NCI-H510A (cell line): ENCODE measurements around the gene FUT3.
"Not testable (repeated sequence)": the region's sequence is repeated elsewhere in the genome, so short reads cannot be mapped to it uniquely, and the experiment has no call there.

ENCODE experiments used
- DNase-seq: peaks from one replicate; lab custom pipeline; 2025; lab: John Stamatoyannopoulos, UW

Gene FUT3

DNA sequence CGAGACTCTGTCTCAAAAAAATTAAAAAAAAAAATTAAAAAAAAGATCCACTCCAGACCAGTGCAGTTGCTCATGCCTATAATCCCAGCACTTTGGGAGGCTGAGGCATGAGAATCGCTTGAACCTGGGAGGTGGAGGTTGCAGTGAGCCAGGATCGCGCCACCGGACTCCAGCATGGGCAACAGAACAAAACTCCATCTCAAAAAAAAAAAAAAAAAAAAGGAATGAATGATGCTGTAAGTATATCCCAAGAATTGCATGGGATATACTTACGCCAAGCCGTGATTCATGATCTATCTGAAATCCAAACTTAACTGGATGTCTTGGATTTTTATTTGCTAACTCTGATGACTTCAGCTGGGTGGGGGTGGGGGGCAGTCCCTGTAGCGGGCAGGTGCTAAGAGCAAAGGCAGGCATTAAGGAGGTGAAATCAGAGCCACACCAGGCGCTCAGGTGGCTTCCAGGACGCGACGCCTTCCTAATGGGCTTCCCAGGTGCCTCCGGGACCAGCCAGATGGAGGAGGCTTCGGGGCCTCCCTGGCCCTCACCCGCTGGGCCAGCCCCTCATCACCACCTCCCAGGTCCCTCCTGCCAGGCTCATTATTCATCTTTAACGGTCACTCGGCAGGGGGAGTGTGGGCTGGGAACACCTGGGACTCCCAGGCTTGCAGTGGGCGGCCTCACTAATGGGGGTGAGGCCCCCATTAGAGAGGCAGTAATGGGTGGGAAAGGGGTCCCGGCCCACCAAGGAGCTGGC, 30.5 kb upstream of the FUT3 start:
- peak; percentile 40 for DNase-seq

DNA sequence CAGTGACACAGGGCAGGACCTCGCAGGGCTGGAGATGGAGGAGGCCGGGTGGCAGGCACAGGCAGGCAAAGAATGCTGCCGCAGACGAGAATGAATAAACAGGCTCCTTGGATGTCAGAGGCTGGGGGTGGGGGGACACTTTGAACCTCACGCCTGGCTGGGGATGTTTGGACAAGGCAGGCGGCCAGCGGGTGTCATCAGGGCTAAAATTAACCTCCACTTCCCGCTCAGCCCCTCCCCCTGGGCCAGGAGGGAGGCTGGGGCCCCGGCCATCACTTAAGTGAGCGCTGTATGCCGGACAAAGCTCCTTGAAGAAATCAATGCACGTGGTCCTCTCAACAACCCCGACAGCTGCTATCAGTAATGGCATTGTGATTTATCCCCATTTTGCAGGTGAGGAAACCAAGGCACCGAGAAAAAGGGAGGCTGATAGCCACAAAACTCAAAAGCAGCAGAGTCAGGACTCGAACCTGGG, 29.4 kb upstream of the FUT3 start:
- DNase-seq: peak; percentile 69

DNA sequence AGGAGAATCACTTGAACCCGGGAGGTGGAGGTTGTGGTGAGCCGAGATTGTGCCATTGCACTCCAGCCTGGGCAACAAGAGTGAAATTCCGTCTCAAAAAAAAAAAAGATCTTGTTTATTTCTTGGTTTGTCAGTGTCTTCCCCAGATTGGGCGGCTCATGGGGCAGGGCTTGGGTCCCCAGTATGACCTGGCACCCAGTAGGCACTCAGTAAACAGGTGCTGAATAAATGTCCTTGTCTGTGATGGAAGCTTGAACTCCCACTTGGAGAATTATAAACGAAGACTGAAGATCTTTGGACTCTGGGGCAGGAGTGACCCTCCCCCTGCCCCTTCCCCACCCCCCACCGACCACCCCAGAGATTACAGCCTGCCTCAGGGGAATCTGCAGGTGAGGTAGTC, 28.9 kb upstream of the FUT3 start:
- DNase-seq: no peak

DNA sequence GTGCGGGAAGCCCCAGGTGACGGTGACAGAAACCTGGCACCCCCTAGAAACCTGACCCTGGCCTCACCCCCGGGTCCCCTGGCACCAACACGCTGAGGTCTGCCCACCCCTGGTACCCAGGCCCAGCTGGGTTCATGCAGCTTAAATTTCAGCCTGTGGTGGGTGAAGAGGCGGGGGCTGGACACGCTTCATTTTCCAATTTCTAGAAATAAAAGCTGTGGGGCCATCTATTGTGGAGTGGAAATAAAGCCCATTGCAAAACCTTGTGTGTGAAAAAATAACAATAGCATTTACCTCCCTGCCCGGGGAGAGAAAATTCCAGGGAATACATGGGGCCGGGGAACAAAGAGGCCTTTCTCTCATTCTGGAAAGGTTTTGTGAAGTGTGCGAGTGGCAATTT, 26.6 kb upstream of the FUT3 start:
- DNase-seq: no peak

DNA sequence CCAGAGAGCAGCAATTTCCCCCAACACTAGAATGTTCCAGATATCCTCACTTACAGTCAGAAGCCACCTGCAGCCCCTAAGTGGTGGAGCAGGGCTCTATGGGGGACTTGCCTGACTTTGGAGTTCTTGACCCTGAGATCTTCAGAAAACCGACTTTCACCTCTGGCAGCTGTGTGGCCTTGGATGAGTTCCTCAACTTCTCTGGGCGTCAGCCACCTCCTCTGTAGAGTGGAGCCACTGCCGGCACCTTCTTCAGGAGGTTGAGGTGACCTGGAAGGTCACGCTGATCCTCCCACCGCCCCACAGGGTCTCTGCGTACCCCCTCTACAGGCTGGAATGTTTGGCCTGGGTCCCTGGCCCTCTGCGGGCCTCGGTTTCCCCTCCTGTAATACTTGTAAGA, 26.2 kb upstream of the FUT3 start:
- no peak for DNase-seq

DNA sequence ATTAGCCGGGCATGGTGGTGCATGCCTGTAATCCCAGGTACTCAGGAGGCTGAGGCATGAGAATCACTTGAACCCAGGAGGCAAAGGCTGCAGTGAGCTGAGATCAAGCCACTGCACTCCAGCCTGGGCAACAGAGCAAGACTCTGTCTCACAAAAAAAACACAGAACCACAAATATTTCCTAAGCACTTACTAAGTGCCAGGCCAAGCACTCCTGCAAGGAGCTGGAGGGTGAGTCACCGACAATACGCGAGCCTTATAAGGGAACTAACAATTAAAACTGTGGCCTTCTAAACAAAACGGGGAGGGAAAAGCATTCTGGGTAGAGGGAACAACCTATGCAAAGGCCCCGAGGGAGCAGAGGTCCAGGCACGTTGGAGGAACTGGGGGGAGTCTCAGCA, 23.2 kb upstream of the FUT3 start:
- DNase-seq: not testable (repeated sequence)

DNA sequence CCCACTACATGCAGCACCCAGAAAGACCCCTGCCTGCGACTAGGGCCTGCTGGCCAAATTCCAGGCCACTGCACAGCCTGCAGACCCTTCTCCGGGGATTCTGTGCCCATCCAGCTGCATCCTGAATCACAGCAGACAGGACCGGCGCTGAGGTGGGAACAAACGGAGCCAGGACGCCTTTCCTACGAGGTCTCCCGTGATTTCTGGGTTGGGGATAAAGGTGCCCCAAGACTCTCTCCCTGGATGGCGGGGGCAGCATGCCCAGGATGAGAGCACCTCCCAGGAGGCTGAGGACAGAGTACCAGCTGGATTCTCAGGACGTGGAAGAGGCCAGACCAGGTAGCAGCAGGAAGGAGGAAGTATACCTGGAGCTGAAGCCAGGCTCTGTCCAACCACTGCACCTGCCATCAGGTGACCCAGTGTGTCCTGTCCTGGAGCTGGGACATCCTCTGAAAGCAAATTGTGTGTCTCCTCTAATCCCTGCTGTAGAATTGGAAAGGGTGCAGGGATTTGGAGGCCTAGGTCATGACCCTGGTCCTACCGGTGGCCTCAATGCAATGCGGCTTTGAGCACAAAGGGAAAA, 22.5 kb upstream of the FUT3 start:
- DNase-seq: no peak

DNA sequence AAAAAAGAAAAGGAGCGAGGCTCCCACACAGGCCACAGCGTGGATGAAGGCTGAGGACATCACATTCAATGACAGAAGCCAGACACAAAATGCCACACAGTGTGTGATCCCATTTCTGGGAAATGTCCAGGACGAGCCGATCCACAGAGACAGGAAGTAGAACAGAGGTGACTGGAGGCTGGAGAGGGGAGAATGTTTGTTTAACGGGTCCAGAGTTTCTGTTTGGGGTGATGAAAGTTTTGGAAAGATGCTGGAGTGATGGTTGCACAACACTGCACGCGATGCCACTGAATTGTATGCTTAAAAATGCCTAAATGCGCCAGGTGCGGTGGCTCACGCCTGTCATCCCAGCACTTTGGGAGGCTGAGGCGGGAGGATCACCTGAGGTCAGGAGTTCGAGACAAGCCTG, 19.7 kb upstream of the FUT3 start:
- no peak for DNase-seq

DNA sequence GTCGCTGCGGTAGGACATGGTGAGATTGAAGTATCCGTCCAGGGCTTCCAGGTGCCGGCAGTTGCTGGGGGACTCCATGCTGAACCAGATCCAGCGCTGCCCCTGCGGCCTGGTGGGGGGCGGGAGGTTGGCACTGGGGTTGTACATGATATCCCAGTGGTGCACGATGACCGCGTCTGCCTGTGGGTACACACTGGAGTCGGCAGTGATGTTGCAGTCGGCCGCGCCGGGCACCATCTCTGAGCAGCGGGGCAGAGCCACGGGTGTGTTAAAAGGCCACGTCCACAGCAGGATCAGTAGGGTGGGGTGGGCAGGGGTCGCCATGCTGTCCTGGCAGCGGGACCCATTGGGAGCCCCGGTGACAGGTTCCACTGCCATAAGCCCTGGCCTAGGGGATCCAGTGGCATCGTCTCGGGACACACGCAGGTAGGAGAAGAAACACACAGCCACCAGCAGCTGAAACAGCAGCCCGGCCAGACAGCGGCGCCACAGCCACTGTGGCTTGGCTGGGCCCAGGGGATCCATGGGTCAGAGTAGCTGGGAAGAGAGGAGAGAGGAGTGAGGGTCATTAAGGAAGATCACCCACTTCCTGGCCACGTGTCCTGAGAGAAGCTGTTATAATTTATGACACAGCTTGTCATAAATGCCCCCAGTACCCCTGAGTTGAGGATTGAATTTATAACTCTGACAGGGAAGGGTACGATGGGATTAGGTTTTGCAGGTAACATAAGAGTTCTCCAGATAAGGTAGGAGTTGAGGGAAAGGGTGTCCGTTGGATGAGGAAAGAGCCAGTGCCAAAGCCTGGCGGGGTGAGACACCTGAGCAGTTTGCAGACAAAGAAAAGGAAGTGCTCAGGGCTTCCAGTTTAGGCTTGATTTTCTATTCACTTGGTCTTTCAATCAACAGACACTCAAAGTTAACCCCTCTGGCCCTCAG, 16.2 kb upstream of the FUT3 start:
- no peak for DNase-seq

DNA sequence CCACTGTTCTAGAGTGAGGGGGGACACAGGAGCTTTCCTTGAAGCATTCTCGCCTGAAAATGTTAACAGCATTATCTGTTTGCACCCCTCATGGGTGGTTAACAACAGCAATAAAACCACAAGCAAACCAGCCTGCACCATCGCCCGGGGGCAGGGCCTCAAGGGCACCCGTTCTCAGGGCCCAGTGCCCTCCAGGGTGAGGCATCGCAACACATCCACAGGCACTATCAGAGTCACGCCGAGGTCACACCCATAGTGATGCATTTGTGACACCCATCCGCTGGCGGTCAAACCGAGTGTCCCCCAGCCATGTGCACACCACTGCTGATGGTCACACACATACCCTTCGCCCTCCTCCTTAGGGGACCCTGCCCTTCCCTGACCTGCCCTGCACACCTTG, 14.5 kb upstream of the FUT3 start:
- DNase-seq: no peak

DNA sequence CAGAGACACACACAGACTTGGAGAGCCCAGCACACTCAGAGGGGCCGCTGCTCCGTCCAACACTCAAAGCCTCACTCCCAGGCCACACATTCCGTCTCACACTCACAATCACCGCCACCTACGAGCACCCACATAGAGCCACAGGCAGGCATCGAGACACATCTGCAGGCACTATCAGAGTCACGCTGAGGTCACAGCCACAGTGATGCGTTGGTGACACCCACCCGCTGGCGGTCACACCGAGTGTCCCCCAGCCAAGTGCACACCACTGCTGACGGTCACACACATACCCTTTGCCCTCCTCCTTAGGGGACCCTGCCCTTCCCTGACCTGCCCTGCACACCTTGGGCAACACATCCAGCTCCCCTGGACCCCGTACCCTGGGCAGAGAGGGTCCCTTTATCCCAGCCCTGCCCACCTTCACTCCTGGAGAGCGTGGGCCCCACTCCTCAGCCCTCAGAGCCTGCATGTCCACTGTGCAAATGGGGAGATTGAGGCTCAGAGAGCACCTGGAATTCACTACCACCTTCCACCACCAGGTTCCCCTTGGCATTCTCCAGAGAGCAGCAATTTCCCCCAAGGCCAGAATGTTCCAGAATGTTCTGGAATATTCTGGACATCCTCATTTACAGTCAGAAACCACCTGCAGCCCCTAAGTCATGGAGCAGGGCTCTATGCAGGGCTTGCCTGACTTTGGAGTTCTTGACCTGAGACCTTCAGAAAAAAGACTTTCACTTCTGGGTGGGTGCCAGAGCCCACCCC, 13.7 kb upstream of the FUT3 start:
- no peak for DNase-seq

DNA sequence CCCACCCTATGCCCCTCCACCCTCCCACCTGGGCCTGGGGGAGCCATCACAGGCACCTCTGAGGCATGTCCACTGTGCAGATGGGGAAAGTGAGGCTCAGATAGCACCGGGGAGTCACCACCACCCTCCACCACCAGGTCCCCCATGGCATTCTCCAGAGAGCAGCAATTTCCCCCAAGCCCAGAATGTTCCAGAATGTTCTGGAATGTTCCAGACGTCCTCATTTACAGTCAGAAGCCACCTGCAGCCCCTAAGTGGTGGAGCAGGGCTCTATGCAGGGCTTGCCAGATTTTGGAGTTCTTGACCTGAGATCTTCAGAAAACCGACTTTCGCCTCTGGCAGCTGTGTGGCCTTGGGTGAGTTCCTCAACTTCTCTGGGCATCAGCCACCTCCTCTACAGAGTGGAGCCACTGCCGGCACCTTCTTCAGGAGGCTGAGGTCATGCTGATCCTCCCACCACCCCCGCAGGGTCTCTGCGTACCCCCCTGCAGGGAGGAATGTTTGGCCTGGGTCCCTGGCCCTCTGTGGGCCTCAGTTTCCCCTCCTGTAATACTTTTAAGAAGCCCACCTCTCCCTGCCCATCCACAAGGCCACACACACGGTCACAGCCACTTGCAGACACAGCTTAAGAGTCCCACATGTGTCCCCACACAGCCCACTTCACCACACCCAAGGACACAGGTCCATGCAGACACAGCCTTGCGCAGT, 12.9 kb upstream of the FUT3 start:
- DNase-seq: no peak

DNA sequence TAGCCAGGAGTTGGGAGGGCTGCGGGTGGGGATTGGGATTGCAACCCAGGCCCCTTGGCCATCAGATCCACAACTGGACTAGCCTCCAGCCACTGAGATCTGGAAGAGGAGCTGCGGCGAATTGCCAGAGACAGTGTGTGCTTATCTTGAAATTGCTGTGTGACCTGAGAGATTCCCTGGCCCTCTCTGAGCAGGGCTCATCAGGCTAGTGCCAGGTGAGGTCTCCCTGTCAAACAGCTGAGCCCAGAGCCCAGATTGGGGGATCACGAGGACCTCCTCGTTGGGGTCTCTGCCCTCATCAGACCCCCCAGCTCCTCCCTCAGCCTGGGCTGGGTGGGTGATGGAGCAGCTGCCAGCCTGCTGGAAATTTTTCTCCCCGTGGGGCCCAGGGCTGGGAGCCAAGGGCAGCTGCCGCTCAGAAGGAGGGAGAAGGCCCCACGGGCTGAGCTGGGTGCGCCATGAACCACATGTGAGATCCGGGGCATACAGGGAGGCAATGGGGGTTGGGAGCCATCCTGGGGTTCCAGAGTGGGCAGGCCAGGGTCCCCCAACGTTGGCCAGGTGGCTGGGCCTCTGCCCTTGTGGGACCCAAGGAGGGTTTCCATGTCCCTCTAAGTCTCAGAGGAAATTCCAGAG, 11.9 kb upstream of the FUT3 start:
- DNase-seq: no peak

DNA sequence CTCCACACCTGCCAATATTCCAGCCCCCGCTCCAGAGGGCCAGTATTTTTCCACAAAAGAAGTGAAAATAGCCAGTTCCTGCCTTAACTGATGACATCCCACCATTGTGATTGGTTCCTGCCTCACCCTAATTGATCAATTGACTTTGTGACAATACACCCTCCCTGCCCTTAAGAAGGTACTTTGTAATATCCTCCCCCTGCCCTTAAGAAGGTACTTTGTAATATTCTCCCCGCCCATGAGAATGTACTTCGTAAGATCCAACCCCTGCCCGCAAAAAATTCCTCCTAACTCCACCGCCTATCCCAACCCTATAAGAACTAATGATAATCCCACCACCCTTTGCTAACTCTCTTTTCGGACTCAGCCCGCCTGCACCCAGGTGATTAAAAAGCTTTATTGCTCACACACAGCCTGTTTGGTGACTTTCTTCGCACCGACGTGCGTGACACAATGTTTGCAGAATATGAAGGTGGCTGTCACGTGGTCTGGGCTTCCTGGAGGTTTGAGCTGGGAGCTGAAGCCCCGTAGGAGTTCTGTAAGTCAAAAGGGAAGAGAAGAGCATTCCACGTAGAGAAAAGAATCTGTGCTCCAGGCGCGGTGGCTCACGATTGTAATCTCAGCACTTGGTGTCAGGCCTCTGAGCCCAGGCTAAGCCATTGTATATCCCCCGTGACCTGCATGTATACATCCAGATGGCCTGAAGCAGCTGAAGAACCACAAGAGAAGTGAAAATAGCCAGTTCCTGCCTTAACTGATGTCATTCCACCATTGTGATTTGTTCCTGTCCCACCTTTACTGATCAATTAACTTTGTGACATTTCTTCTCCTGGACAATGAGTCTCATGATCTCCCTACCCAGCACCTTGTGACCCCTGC, 6.2 kb upstream of the FUT3 start:
- DNase-seq: no peak

DNA sequence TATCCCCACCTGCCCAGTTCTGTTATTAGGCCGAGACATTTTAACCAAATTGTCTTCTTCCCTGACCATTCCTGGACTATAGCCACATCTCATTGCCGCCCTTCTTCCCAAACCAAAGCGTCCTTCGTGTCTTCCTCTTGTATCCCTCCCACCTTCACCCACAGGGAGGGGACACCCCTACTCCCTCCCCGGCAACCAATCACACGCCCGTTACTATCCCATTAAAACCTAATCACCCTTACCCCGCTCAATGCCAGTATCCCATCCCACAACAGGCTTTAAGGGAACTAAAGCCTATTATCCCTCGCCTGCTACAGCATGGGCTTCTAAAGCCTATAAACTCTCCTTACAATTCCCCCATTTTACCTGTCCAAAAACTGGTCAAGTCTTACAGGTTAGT, 3.9 kb upstream of the FUT3 start:
- not testable (repeated sequence) for DNase-seq

DNA sequence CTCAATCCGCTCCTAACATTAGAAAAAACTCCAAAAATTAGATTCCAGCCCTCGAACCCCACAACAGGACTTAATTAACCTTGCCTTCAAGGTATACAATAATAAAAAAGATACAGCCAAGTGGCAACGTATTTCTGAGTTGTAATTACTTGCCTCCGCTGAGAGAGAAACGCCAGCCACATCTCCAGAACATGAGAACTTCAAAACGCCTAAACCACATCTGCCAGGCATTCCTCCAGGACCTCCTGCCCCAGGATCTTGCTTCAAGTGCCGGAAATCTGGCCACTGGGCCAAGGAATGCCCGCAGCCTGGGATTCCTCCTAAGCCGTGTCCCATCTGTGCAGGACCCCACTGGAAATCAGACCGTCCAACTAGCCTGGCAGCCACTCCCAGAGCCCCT, 2.9 kb upstream of the FUT3 start:
- DNase-seq: not testable (repeated sequence)

DNA sequence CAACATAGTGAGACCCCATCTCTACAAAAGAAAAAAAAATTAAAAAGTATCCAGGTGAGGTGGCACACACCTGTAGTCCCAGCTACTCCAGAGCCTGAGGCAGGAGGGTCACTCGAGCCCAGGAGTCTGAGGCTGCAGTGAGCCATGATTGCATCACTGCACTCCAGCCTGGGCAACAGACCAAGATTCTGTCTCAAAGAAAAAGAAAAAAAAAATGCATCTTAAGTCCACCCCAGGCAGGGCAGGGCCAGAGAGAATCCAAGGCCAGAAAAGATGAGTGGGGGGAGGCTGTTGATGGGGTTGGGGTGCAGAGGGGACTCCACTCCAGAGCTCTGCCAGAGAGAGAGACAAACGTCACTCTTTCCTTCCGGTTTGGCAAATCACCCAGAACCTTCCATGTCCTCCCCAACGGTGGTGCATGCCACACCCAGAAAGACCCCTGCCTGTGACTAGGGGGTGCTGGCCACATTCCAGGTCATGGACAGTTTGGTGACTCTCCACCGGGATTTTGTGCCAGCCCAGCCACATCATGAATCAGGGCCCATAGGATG, 431 bp downstream of the FUT3 start:
- no peak for DNase-seq

DNA sequence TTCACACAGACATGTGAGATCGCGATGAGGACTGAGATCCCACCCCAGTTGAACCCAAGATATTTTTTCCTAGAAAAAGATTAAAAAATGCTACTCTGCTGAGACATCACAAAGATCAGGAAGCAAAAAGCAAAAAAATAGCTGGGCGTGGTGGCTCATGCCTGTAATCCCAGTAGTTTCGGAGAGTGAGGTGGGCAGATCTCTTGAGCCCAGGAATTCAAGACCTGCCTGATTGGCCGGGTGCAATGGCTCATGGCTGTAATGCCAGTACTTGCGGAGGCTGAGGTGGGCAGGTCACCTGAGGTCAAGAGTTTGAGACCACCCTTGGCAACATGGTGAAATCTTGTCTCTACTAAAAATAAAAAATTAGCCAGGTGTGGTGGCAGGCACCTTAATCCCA, 1.1 kb downstream of the FUT3 start:
- no peak for DNase-seq

DNA sequence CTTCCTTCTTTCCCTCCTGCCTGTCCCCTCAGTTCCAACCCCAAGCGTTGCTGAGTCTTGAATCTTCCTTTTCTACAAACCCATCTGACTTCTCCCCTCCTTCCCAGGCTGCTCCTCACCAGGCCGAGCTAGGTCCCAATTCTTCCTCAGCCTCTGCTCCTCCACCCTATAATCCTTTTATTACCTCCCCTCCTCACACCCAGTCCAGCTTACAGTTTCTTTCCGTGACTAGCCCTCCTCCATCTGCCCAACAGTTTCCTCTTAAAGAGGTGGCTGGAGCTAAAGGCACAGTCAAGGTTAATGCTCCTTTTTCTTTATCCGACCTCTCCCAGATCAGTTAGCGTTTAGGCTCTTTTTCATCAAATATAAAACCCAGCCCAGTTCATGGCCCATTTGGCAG, 2.6 kb downstream of the FUT3 start:
- DNase-seq: not testable (repeated sequence)

DNA sequence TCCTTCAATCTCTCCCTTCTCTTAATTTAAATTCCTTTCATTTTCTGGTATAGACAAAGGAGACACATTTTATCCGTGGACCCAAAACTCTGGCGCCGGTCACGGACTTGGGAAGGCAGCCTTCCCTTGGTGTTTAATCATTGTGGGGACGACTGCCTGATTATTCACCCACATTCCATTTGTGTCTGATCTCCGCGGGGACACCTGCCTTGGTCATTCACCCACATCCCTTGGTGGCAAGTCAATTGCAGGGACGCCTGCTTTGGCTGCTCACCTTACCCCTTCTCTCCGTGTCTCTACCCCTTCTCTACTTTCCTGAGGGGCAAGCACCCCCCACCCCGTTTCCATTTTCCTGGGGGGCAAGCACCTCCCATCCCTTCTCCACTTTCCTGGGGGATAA, 3.4 kb downstream of the FUT3 start:
- DNase-seq: not testable (repeated sequence)
